Limb (tissue), 2 donors: ENCODE measurements around the gene SMPX.
"Not testable (repeated sequence)": the region's sequence is repeated elsewhere in the genome, so short reads cannot be mapped to it uniquely, and the experiment has no call there.

Source experiments
- DNase-seq, 2 donors: peaks; one replicate each; pipeline ENCODE4 v3.0.0-alpha.2; 2016; ENCODE audit errors: extremely low spot score in 2 of 2

Gene SMPX

DNA sequence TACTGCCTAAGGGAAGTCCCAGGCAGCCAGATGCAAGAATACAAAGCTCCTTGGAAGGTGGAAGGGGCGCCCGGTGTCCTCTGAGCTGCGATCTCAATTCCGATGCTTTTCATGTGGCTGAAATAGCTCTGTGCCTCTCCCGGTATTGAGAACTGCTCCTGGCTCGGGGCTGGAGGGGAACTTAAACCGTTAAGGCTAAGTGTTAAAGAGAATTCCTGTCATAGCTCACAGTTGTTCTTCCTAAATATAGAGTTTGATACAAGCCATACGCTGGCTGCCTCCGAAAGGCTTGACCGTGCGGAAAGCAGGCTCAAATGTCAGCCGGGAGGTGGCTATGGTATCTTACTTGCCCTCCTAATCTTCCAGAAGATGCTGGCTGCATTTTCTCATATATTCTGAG is at the start of gene SMPX:
TSS of gene SMPX (minus strand) at position 157 of the 400 bp plus-strand sequence. CDS start 3,826 bp downstream, outside the sequence.
- no peak for DNase-seq

- DNase-seq, result no peak
Measured at GRCh38 chrX:21806691-21807090, 48.8 kb upstream of the SMPX start.

DNA sequence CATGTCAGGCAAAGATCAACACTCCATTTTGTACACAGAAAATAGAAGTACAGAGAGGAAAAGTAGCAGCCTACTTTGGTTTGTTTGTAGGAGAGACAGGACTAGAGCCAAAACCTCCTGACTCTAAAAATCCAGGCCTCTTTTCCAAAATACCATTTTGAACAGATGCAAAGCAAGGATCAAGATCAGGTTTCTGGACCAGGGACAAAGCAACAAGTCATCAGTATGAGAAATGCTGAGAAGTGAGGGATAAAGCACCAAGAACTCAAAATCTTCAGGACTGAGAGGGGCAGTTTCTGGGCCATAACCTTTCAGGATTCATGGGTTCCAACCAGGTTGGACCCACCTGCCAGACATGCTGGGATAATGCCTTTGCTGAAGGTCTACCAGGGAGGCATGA is 44.9 kb upstream of the SMPX start:
- DNase-seq, result no peak

- DNase-seq, result no peak
Measured at GRCh38 chrX:21802054-21802670, 44.2 kb upstream of the SMPX start.

- DNase-seq, result no peak
Measured at GRCh38 chrX:21800344-21800770, 42.4 kb upstream of the SMPX start.

DNA sequence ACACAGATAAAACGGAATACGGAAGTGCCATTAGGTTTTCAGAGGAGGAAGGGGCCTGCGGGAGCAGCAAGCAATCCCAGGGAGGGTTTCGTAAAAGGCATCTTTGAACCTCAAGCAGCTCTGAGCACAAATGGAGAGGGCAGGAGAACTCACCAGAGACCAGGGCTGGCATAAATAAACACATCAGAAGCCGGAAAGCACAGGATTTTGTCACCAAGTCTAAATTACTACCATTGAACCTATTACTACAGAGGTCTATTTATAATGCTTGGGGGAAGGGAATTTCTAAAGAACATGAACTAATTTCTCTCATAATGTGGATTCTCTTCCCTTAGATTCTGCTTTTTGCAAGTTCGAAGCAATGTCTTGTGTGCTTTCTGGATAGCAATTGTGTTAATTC is 41.9 kb upstream of the SMPX start:
- DNase-seq, result no peak

DNA sequence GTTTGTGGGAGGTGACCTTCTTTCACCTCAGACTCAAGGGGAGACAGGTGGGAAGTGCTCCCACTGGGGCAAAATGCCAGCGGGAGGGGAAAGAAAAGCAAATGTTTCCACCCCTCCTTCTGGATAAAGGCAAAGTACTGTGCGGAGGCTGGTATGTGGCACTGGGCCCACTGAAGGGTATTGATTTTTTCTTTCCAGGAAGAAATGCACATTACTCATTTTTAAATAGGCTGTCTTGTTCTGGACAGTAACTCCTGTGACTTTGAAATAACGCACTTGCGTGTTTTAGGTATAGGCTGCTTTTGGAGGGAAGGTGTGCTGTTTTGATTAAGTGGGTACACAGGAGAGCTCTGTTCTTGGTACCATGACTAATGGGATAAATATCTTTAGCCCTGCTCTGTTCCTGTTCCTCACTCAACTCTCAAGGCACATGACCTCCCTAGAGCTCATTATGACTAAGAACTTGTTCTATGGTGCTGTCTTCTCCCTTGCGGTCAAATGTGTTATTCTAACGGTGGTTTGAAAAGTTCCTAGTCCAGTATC is 40.8 kb upstream of the SMPX start:
- no peak for DNase-seq

GRCh38 chrX:21781976-21782375 is 24.1 kb upstream of the SMPX start:
- no peak for DNase-seq

- DNase-seq, result no peak
Measured at GRCh38 chrX:21781525-21781924, 23.6 kb upstream of the SMPX start.

- DNase-seq, result no peak
Measured at GRCh38 chrX:21779095-21779494, 21.2 kb upstream of the SMPX start.

GRCh38 chrX:21778236-21778635 is 20.3 kb upstream of the SMPX start:
- DNase-seq, result no peak

- DNase-seq, result not testable (repeated sequence)
Measured at GRCh38 chrX:21775128-21775527, 17.2 kb upstream of the SMPX start.

GRCh38 chrX:21773036-21773435 is 15.1 kb upstream of the SMPX start:
- DNase-seq, result not testable (repeated sequence)

- no peak for DNase-seq
Measured at GRCh38 chrX:21770631-21771321, 12.9 kb upstream of the SMPX start.

DNA sequence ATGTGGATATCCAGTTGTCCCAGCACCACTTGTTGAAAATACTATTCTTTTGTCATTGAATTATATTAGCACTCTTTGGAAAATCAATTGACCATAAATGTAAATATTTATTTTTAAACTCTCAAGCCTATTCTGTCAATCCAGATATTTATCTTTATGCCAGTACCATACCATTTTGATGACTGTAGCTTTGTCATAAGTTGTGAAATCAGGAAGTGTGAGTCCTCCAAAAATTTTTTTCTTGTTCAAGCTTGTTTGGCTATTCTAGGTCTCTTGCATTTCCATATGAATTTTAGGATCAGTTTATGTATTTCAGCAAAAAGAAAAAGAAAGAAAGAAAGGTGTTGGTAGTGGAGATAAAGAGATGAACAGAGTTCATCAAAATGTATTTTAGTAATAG is 8.2 kb upstream of the SMPX start:
- no peak for DNase-seq

GRCh38 chrX:21764008-21764407 is 6.1 kb upstream of the SMPX start:
- DNase-seq, result no peak

GRCh38 chrX:21758488-21758887 is 572 bp upstream of the SMPX start:
- no peak for DNase-seq

DNA sequence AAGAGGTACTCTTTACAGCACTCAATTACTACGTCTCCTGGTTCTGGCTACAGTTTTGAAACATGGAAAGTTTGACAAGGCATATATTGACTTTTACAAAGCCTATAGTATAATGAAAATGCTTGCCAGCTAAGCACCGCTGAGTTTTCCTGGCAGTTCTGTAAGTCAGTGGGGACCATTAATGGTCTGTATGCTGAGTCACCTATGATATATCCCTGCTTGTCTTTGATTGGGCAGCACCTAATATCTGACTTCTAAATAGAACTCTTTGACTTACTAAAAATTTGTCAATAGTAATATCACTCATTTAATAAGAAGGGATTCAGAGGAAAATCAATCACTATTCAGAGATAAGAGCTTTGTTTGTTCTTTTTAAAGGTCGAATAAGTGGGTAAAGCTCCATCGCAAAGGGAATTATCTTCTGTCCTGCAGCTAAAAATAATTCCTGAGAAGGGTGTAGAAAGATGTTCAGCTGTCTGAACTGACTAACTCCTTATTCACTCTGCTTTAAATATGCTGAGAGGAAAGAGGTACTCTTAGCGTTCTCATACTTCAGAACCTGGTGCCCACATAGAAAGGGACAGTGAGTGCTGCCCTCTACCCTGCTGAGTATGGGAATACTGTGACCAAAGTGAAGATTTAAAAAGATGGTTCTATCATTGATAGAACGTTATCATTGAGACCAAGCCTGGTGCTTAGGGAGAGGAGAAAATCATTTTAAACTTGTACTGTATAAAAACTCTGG is 959 bp downstream of the SMPX start:
- no peak for DNase-seq

DNA sequence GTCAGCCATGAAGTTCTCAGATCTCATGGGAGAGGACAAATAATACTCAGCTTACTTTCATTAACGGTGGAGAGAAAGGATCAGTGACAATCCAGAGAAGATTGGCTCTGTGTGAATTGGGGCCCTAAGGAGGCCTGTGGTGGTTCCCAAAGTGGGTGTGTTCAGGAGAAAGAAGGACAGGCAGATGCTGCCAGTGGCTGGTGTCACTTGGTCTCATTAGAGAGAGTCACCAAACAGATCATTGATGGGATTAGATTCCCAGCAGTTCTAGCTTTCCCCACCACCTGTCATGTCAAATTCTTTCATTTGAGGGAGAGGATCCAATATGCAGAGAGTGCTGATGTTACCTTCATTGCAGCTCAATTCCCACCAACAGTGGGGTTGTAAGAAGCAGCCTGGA is 8.0 kb downstream of the SMPX start:
- no peak for DNase-seq

- DNase-seq, result no peak
Measured at GRCh38 chrX:21748235-21748634, 9.7 kb downstream of the SMPX start.

- DNase-seq, result no peak
Measured at GRCh38 chrX:21747558-21747957, 10.4 kb downstream of the SMPX start.

DNA sequence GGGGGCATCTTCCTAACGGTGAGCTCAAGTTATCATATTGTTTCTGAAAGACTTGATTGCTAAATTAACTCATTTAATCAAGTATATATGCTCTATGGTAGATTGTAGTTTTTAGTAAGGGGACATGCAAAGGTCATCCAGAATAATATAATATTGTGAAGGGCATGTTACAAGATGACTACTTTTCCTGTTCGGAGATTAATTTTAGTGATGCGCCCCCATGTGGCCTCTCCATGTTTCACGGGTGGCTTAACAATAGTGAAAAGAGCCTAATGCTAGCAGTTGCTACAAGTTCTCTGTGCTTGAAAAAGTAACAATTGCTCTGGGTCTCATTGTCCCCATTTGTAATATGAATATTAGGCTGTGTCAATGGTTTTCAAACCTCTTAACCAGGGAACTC is 12.2 kb downstream of the SMPX start:
- peak in 1 of 2 donors; percentile 38 for DNase-seq
